Loucy (cell line): ENCODE data around the gene SYNDIG1.

Experiments
- H2AFZ ChIP-seq: fragments of 200-600 bp; sonication (generic); 2 replicates; pipeline ENCODE4 v1.6.0; 2016; ENCODE audit warnings: antibody characterized with exemption, mild to moderate bottlenecking, low read length, moderate library complexity
- H3F3A ChIP-seq: fragments of 200-600 bp; 2 replicates; pipeline ENCODE4 v1.6.0; 2016; ENCODE audit warnings: antibody characterized with exemption, low read depth, mild to moderate bottlenecking
- H3K27me3 ChIP-seq: fragments of 200-600 bp; sonication (generic); 2 replicates; pipeline ENCODE4 v1.6.1; 2014; ENCODE audit warnings: low read length, mild to moderate bottlenecking; ENCODE audit not compliant: insufficient read depth, poor library complexity, severe bottlenecking
- H3K36me3 ChIP-seq: fragments of 200-600 bp; sonication (generic); 2 replicates; pipeline ENCODE4 v1.6.1; 2016; ENCODE audit warnings: low read length; ENCODE audit not compliant: insufficient read depth
- H3K4me1 ChIP-seq: fragments of 200-600 bp; sonication (generic); 2 replicates; pipeline ENCODE4 v1.5.1; 2014; ENCODE audit warnings: low read length, mild to moderate bottlenecking; ENCODE audit not compliant: insufficient read depth, poor library complexity, severe bottlenecking
- H3K4me2 ChIP-seq: fragments of 200-600 bp; sonication (generic); 2 replicates; pipeline ENCODE4 v1.6.0; 2014; ENCODE audit warnings: antibody characterized with exemption, low read length, low read depth, mild to moderate bottlenecking; ENCODE audit not compliant: poor library complexity, severe bottlenecking
- H3K4me3 ChIP-seq: fragments of 200-600 bp; sonication (generic); 2 replicates; pipeline ENCODE4 v1.5.1; 2014; ENCODE audit warnings: low read length, mild to moderate bottlenecking, mixed read lengths; ENCODE audit not compliant: poor library complexity, severe bottlenecking
- H3K79me2 ChIP-seq: fragments of 200-600 bp; sonication (generic); 2 replicates; pipeline ENCODE4 v1.6.1; 2014; ENCODE audit warnings: low read length; ENCODE audit not compliant: insufficient read depth
- H3K9ac ChIP-seq: fragments of 200-600 bp; sonication (generic); 2 replicates; pipeline ENCODE4 v1.6.0; 2014; ENCODE audit warnings: mild to moderate bottlenecking, low read depth, low read length, moderate library complexity; ENCODE audit not compliant: poor library complexity, severe bottlenecking
- H3K9me2 ChIP-seq: fragments of 200-600 bp; sonication (generic); replicated peaks from 2 replicates; pipeline ENCODE4 v1.6.1; 2016; ENCODE audit warnings: low read depth, low read length, mixed read lengths
- H3K9me3 ChIP-seq: fragments of 200-600 bp; sonication (generic); 2 replicates; pipeline ENCODE4 v1.6.1; 2014; ENCODE audit warnings: mild to moderate bottlenecking, antibody characterized with exemption, low read length, low read depth; ENCODE audit not compliant: insufficient read depth
- H4K20me1 ChIP-seq: fragments of 200-600 bp; sonication (generic); 2 replicates; pipeline ENCODE4 v1.6.0; 2014; ENCODE audit warnings: antibody characterized with exemption, low read length, mild to moderate bottlenecking; ENCODE audit not compliant: insufficient read depth, poor library complexity, severe bottlenecking
- EZH2phosphoT487 ChIP-seq: fragments of 200-600 bp; IDR thresholded peaks from 2 replicates; pipeline ENCODE4 v1.6.1; 2018; ENCODE audit warnings: antibody characterized with exemption, mild to moderate bottlenecking, moderate library complexity, borderline replicate concordance
- TF ChIP-seq, protein P1 (sequence below): fragments of 200-600 bp; sonication (generic); conservative IDR thresholded peaks from 2 replicates; pipeline ENCODE4 v1.5.1; 2014; ENCODE audit warnings: mild to moderate bottlenecking, antibody characterized with exemption, low read length

SYNDIG1 gene

DNA sequence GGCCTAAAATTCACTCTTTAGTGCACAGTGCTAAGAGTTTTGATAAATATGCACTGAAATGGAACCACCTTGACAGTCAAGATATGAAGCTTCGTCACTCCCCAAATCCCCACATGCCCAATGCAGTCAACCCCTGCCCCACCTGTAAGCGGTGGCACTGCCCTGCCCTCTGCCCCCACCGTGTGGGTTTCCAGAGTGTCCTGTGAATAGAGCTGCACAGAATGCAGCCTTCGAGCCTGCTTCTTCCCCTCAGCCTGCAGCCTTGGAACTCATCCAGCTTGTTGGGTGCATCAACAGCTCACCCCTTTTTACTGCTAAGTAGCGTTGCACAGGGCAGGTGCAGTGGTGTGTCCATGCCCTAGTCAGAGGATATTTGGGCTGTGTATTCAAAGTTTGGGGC lies 216.3 kb downstream of the SYNDIG1 start:
- no peaks in the 10 kb centered on the region for H3F3A ChIP-seq
- peaks cover 2% of the 10 kb centered on the region; the same call in 1 of the 2 replicates for H3K9me3 ChIP-seq
- H3K79me2 ChIP-seq = no peaks in the 10 kb centered on the region
- no peaks in the 10 kb centered on the region for H4K20me1 ChIP-seq
- H3K4me3 ChIP-seq = no peak overlapping the region
- no peak overlapping the region for H2AFZ ChIP-seq
- H3K36me3 ChIP-seq = no peaks in the 10 kb centered on the region
- H3K27me3 ChIP-seq = no peaks in the 10 kb centered on the region
- no peaks in the 10 kb centered on the region for H3K9me2 ChIP-seq
- TF ChIP-seq, protein P1, sequence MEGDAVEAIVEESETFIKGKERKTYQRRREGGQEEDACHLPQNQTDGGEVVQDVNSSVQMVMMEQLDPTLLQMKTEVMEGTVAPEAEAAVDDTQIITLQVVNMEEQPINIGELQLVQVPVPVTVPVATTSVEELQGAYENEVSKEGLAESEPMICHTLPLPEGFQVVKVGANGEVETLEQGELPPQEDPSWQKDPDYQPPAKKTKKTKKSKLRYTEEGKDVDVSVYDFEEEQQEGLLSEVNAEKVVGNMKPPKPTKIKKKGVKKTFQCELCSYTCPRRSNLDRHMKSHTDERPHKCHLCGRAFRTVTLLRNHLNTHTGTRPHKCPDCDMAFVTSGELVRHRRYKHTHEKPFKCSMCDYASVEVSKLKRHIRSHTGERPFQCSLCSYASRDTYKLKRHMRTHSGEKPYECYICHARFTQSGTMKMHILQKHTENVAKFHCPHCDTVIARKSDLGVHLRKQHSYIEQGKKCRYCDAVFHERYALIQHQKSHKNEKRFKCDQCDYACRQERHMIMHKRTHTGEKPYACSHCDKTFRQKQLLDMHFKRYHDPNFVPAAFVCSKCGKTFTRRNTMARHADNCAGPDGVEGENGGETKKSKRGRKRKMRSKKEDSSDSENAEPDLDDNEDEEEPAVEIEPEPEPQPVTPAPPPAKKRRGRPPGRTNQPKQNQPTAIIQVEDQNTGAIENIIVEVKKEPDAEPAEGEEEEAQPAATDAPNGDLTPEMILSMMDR = no peak
- no peak for TF ChIP-seq EZH2phosphoT487
- no peak overlapping the region for H3K4me2 ChIP-seq
- no peaks in the 10 kb centered on the region for H3K4me1 ChIP-seq
- H3K9ac ChIP-seq = no peak overlapping the region

DNA sequence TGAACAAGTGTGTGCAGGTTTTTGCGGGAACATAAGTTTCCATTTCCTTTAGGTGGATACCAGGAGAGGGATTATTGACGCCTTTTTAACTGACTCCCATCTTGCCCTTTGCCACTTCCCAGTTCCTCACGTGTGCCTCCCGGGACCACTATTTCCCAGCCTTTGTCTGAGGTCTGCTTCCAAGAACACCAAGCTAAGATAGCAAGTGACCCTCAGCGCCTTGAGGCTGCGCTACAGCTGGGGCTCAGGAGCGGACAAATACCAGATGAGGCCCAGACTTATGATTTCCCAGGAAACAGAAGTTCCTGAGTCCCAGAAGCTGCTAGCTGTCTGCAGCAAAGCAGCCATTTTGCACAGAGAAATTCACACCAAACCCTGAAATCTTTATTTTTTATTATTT lies 216.7 kb downstream of the SYNDIG1 start:
- no peaks in the 10 kb centered on the region for H3K4me1 ChIP-seq
- no peaks in the 10 kb centered on the region for H3K9me2 ChIP-seq
- no peaks in the 10 kb centered on the region for H3K79me2 ChIP-seq
- H3F3A ChIP-seq = no peaks in the 10 kb centered on the region
- H3K4me2 ChIP-seq = no peak overlapping the region
- no peaks in the 10 kb centered on the region for H3K27me3 ChIP-seq
- no peak overlapping the region for H3K9ac ChIP-seq
- no peaks in the 10 kb centered on the region for H3K36me3 ChIP-seq
- TF ChIP-seq, protein P1 = no peak
- no peak for TF ChIP-seq EZH2phosphoT487
- H2AFZ ChIP-seq = no peak overlapping the region
- no peak overlapping the region for H3K4me3 ChIP-seq
- H3K9me3 ChIP-seq = peaks cover 2% of the 10 kb centered on the region; the same call in 1 of the 2 replicates
- no peaks in the 10 kb centered on the region for H4K20me1 ChIP-seq

DNA sequence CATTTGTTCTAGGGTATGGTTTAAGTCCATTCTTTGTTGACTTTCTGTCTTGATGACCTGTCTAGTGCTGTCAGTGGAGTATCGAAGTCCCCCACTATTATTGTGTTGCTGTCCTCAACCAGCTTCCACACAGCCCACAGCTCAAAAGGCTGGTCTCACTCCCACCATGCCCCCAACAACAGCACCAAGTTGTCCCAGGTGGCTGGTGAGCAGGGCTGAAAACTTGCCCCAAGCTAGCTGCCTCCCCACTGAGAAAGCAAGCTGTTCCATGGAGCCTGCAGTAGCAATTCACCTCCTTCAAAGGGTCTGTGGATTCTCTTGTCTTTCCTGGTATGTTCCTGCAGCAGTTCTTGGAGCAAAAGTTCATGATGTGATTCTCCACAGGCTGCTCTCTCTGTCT lies 221.0 kb downstream of the SYNDIG1 start:
- peaks cover 2% of the 10 kb centered on the region; the same call in 1 of the 2 replicates for H3K9me3 ChIP-seq
- H2AFZ ChIP-seq = no peak overlapping the region
- TF ChIP-seq, protein P1 = no peak
- no peak for TF ChIP-seq EZH2phosphoT487
- H3K4me3 ChIP-seq = no peak overlapping the region
- no peaks in the 10 kb centered on the region for H3K36me3 ChIP-seq
- H3K79me2 ChIP-seq = no peaks in the 10 kb centered on the region
- no peak overlapping the region for H3K9ac ChIP-seq
- H3K9me2 ChIP-seq = no peaks in the 10 kb centered on the region
- H4K20me1 ChIP-seq = no peaks in the 10 kb centered on the region
- no peaks in the 10 kb centered on the region for H3K4me1 ChIP-seq
- no peaks in the 10 kb centered on the region for H3K27me3 ChIP-seq
- no peaks in the 10 kb centered on the region for H3F3A ChIP-seq
- no peak overlapping the region for H3K4me2 ChIP-seq
